NCI-H1092 (cell line): Measurements from ENCODE around the gene BTBD18.
A peak's percentile ranks its signal among the peaks of the same experiment; 100 is the strongest.

Experiments
- DNase-seq: peaks from one replicate; lab custom pipeline; 2025; lab: John Stamatoyannopoulos, UW

BTBD18 gene

GRCh38 chr11:57776031-57776521 is 24.5 kb upstream of the BTBD18 start:
- DNase-seq = no peak

DNA sequence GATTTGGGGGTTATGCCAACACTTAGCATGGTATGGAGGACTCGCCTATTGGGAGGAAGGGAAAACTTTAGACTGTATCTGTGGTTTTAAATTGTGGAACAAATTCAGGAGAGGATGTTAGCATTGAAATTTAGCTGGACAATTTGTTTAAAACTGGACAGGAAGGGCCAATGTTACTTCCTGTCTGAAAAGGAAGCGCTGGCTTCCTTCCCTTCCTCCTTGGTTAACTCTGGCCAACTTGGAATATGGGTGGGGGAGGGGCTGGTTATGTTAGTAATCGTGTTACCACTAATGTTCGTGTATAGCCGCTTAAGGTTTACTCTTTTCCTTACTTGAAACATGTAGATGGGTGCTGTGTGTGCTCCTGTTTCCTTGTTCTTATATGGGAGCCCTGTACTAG is 23.9 kb upstream of the BTBD18 start:
- DNase-seq = no peak

- DNase-seq = no peak
Measured at GRCh38 chr11:57773026-57773598, 21.5 kb upstream of the BTBD18 start.

DNA sequence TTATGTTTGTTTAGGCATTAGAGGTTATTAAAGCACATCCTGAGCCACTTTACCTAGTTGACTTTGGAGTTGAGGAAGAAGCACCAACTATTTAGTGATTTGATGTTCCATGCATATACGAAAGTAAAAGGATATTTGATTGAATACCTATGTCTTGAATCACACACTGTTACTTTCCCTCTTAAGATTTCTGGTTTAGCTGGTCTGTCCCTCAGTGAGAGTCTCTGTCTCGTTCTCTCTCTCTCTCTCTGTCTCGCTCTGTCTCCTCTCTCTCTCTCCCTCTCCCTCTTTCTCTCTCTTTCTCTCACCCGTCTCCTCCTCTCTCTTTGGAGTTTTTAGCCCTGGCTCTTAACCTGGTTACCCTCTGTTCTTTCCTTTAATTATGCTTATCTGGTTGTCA is 20.9 kb upstream of the BTBD18 start:
- no peak for DNase-seq

GRCh38 chr11:57771365-57771764 is 19.7 kb upstream of the BTBD18 start:
- DNase-seq = no peak

- DNase-seq = no peak
Measured at GRCh38 chr11:57770793-57771192, 19.2 kb upstream of the BTBD18 start.

DNA sequence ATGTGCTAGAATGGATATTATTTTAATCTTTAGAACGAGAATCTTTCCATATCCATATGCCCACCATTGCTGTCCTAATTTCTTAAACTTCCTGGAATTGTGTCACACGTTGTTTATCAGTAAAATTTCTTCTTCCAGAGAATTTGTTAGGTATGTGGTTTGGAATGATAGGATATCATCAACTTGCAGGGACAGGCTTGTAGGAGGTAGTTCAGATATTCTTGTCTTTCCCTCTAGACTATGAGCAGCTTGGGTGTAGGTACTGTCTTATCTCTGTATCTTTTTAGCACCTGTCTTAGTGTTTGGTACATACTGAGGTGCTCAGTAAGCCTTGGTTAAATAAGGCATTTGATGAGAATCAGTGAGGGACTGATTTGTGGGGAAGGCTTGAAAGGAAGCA is 13.4 kb upstream of the BTBD18 start:
- no peak for DNase-seq

GRCh38 chr11:57764566-57764965 is 12.9 kb upstream of the BTBD18 start:
- no peak for DNase-seq

GRCh38 chr11:57764021-57764420 is 12.4 kb upstream of the BTBD18 start:
- no peak for DNase-seq

GRCh38 chr11:57763568-57763967 is 11.9 kb upstream of the BTBD18 start:
- DNase-seq = no peak

DNA sequence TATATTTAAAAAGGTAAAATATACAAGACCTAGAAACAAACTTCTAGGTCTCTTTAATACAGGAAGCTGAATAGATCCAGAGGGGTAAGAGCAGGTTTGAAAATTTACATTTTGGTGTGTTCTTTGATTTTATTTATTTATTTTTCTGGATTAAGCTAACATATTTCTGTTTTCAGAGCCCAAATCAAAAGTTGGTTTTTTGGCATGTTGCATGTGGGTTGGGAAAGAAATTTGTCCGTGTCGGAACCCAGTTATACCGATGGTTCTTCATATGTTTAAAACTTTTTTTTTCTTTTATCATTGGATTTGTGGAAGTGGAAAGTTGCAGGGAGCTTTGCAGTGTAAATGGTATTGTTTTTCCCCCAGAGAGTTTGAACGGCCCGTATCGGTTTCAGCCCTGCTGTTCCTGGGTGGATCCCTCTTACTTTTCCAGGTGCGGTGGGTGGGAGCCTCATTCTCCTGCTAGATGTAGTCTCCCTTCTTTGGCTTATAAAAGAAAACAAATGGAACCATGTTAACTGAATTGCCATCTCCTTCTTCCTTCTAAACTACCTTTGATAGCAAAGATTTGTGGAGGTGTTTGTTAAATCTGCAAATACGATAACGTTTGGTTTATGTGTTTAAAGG is 10.7 kb upstream of the BTBD18 start:
- DNase-seq = no peak

- peak; percentile 78 for DNase-seq
Measured at GRCh38 chr11:57761301-57762234, 9.9 kb upstream of the BTBD18 start, which contains the start of gene CTNND1. TSS of gene CTNND1 (plus strand) at chr11:57761802. CDS start at chr11:57791479, 29,677 bp downstream.

DNA sequence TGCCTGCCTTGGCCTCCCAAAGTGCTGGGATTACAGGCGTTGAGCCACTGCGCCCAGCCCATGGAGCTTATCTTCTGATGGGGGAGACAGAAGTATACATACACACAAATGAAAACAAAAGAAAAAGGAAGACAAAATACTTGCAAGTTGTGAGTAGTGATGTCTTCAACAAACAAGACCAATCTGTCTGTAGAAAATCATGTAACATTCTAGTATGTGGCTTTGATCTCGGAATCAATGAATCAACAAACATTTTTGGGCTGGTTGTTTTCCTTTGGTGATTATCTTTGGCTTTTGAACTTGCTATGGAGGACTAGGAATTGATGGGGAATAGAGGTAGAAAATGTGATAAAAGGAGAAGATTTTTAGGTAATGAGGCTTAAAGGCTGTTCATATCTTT is 6.6 kb upstream of the BTBD18 start:
- no peak for DNase-seq

- DNase-seq = no peak
Measured at GRCh38 chr11:57752954-57753353, 1.3 kb upstream of the BTBD18 start.

DNA sequence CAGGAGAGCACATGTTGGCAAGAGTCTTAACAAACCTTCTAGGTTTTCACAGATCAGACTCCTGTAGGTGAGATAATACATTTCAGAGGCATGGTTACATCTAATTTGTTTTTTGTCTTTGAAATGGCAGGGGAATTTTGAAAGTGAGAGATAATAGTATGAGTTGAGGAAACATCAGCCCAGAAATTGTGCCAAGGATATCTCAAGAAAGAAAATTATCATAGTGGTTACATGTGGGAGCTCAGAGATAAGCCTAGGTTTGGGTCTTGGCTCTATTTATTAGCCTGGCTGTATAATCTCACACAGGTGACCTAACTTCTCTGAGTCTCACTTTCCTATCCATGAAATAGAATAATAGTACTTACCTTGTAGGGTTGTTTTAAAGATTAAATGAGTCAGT is 443 bp downstream of the BTBD18 start:
- no peak for DNase-seq

DNA sequence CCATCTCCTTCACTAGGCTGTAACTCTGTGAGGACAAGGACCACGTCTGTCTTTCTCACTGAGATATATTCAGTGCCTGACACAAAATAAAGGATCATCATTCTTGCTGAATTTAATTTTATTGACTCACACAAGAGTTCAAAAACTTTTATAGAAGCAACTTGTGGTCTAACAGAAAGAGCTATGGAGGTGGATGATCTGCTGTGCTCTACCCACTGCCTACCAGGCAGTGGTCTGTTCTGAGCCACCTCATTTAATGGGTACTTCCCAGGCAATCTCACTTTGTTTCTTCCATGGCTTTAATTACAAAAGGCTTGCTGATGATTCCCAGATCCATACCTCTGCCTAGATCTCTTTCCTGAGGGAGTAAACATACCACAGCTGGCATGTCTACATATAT is 4.7 kb downstream of the BTBD18 start:
- no peak for DNase-seq

- no peak for DNase-seq
Measured at GRCh38 chr11:57745206-57745605, 6.4 kb downstream of the BTBD18 start.

- no peak for DNase-seq
Measured at GRCh38 chr11:57744357-57744756, 7.3 kb downstream of the BTBD18 start.

GRCh38 chr11:57742087-57742452 is 9.5 kb downstream of the BTBD18 start:
- no peak for DNase-seq

DNA sequence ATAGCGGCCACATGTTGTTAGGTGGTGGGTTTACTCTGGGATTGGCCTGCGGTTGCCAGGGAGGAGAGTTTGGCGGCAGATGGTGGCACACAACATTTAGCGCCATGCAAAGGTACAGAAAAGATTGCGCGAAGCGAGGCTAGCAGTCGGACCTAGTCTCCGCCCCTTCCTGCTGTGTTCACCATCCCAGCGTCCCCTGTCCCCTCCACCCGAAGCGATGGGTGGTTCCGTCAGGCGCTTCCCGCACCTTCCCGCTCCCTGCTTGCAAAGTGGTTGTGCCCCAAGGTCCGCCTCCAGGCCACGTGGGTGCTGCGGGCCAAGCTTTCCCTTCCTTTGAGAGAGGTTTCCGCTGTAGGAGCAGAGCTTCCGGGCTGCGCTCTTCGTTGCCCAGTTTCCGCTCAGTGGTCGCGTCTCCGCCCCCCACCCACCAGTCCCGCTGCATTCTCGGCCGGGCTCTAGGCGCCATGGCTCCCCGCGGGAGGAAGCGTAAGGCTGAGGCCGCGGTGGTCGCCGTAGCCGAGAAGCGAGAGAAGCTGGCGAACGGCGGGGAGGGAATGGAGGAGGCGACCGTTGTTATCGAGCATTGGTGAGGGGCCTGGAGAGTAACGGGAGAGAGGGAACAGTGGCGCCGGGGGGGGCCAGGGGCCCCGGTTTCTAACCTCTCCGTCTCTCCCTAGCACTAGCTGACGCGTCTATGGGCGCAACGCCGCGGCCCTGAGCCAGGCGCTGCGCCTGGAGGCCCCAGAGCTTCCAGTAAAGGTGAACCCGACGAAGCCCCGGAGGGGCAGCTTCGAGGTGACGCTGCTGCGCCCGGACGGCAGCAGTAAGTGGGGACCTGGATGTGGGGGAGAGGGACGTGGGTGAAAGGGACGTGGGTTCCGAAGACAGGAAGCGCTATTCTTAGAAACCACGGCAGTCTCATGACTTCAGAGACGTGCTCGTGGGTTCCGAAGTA is 10.2 kb downstream of the BTBD18 start, which contains the start of gene SELENOH:
Gene SELENOH (plus strand): TSS at position 360 of the 955 bp plus-strand sequence. CDS start 105 bp downstream, at position 465.
- DNase-seq = peak; percentile 98

- DNase-seq = no peak
Measured at GRCh38 chr11:57735619-57736298, 15.9 kb downstream of the BTBD18 start.
